Lower lobe of right lung (tissue), 2 donors: Measurements from ENCODE around the gene FMNL2. TPM values are rescaled to one million over a fixed set of nuclear protein-coding genes. Genes with fewer than 3 reads are reported as not detected.

Source experiments
- ATAC-seq, 2 donors: fragments of 200-7000 bp; cut with Tn5 transposase; one replicate each; pipeline ENCODE4 v1.9.1; 2020 to 2022; ENCODE audit warnings: mild to moderate bottlenecking in 2 of 2, moderate library complexity in 2 of 2
- DNase-seq: peaks from one replicate; pipeline ENCODE4 v3.0.0-alpha.2; 2020
- H3K27ac ChIP-seq: fragments of 200-600 bp; one replicate; pipeline ENCODE4 v1.8.0; 2022
- H3K27me3 ChIP-seq: fragments of 200-600 bp; one replicate; pipeline ENCODE4 v1.8.0; 2022; ENCODE audit warnings: low read depth
- H3K36me3 ChIP-seq: fragments of 200-600 bp; one replicate; pipeline ENCODE4 v1.8.0; 2022; ENCODE audit warnings: mild to moderate bottlenecking
- H3K4me1 ChIP-seq: fragments of 200-600 bp; one replicate; pipeline ENCODE4 v1.8.0; 2022
- H3K4me3 ChIP-seq: fragments of 200-600 bp; one replicate; pipeline ENCODE4 v1.8.0; 2022; ENCODE audit warnings: mild to moderate bottlenecking
- H3K9me3 ChIP-seq: fragments of 200-600 bp; one replicate; pipeline ENCODE4 v1.8.0; 2022
- intact Hi-C: fragments of 100-400 bp; cut with DNase I; formaldehyde crosslinking; loops from one replicate; pipeline ENCODE4 v1.11.0; 2022
- total RNA-seq: library from RNA; stranded (reverse); fragmentation: NEBNext Ultra II Directional; extraction: Animal tissue kit (Norgen Biotek cat#: 25700); gene quantifications from one replicate; pipeline ENCODE4 v1.2.1, GENCODE V29; 2021
- TF ChIP-seq, protein P1 (sequence below): fragments of 200-600 bp; IDR thresholded peaks from one replicate; pipeline ENCODE4 v1.8.0; 2022; ENCODE audit warnings: antibody characterized with exemption, mild to moderate bottlenecking
- donor health status: DM: no; HTN: yes; CAD: no; lungs with severe emphysema.

FMNL2 gene
- total RNA-seq, 1 donor from 2014 or later: 77.9 TPM

DNA sequence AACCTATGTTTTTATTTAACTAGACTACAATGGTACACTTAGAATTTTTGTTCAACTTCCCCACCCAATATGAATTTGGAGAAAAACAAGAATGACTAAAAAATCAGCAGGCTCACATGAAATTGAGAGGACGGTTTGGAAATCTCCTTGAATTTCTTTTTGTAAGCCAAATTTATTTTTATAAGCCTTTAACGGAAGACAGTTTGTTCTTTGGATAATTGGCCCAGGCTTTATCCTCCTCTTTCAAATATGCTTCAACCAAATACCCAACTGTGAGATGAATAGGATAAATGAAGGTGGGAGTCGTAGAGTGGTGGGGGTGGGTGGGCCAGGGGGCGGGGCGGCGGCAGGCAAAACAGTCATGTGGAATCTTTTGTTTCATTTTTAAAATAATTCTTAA lies 60.6 kb downstream of the FMNL2 start:
- intact Hi-C loops: no loop called here
- Histone ChIP-seq H3K4me1 (peaks cover 7% of the 10 kb centered on the region), H3K27ac (peak overlapping the region; percentile 9)

GRCh38 chr2:152396051-152396511 lies 61.1 kb downstream of the FMNL2 start:
- H3K4me3 ChIP-seq: peak overlapping the region; percentile 18
- DNase-seq: no peak
- no peaks in the 10 kb centered on the region for H3K36me3 ChIP-seq
- H3K9me3 ChIP-seq: no peaks in the 10 kb centered on the region
- intact Hi-C loops: no loop called here
- peaks cover 7% of the 10 kb centered on the region for H3K4me1 ChIP-seq
- H3K27ac ChIP-seq: no peak overlapping the region
- TF ChIP-seq, protein P1, sequence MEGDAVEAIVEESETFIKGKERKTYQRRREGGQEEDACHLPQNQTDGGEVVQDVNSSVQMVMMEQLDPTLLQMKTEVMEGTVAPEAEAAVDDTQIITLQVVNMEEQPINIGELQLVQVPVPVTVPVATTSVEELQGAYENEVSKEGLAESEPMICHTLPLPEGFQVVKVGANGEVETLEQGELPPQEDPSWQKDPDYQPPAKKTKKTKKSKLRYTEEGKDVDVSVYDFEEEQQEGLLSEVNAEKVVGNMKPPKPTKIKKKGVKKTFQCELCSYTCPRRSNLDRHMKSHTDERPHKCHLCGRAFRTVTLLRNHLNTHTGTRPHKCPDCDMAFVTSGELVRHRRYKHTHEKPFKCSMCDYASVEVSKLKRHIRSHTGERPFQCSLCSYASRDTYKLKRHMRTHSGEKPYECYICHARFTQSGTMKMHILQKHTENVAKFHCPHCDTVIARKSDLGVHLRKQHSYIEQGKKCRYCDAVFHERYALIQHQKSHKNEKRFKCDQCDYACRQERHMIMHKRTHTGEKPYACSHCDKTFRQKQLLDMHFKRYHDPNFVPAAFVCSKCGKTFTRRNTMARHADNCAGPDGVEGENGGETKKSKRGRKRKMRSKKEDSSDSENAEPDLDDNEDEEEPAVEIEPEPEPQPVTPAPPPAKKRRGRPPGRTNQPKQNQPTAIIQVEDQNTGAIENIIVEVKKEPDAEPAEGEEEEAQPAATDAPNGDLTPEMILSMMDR: no peak
- ATAC-seq: peak in 1 of 2 donors; percentile 27
- no peaks in the 10 kb centered on the region for H3K27me3 ChIP-seq

More for the DNA sequence above, 60.6 kb downstream of the FMNL2 start:
- H3K4me3 ChIP-seq: peak overlapping the region; percentile 18
- ATAC-seq (no peak), DNase-seq (no peak)
- no peaks in the 10 kb centered on the region for H3K36me3 ChIP-seq
- no peaks in the 10 kb centered on the region for H3K9me3 ChIP-seq
- TF ChIP-seq, protein P1: no peak
- no peaks in the 10 kb centered on the region for H3K27me3 ChIP-seq

- H3K4me3 ChIP-seq: no peak overlapping the region
- H3K9me3 ChIP-seq: no peaks in the 10 kb centered on the region
- H3K4me1 ChIP-seq: peaks cover 7% of the 10 kb centered on the region
- intact Hi-C loops: no loop called here
- H3K27ac ChIP-seq: no peak overlapping the region
- no peaks in the 10 kb centered on the region for H3K27me3 ChIP-seq
- DNase-seq (no peak), ATAC-seq (no peak)
- H3K36me3 ChIP-seq: no peaks in the 10 kb centered on the region
- TF ChIP-seq, protein P1: no peak
These were observed 61.8 kb downstream of the FMNL2 start for GRCh38 chr2:152396763-152397162.

DNA sequence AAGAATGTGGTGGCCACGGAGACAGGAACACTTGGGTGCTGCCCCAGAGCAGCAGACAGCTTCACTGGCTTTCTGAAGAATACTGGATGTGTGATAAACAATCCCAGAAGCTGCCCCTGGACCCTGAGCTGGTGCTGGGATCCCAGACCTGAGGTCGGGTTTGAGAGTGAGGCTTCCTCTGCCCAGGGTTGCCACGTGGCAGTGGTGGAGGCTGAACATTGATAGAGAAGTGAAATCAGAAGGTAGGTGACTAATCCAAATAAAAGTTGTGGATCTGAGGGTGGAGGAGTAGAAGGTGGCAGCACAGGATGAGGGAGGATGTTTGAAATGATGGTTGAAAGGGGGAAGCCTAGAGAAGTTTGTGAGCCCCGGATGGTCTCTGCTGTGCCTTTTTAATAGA lies 64.0 kb downstream of the FMNL2 start:
- Histone ChIP-seq H3K9me3 (no peaks in the 10 kb centered on the region), H3K4me1 (peaks cover 25% of the 10 kb centered on the region), H3K4me3 (no peak overlapping the region), H3K27ac (no peak overlapping the region), H3K27me3 (no peaks in the 10 kb centered on the region), H3K36me3 (no peaks in the 10 kb centered on the region)
- DNase-seq (no peak), ATAC-seq (no peak)
- intact Hi-C loops: no loop called here
- TF ChIP-seq, protein P1: no peak

DNA sequence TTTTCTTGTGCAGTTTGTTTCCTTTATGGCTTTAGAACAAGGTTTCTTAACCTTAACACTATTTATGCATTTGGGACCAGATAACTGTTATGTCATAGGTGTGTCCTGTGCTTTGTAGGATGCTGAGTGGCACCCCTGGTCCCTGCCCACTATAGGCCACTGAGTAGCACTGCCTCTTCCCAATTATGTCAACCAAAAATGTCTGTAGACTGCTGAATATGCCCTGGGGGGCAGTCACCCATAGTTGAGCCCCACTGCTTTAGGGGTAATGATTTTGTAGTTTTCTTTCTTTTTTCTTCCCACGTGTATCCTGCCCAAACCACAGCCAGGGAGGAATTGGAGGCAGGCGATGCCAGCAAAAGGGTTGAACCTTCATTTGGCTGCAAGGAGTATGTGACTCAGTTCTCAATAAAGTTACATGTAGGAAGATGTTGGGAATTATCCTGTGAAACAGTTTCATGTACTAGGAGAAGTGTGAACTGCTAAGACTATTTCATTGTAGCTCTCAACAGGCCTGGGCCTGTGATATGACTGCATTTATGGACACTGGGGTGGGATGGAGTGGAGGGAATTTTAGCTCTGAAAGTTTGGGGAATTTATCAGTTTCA lies 65.7 kb downstream of the FMNL2 start:
- TF ChIP-seq, protein P1: no peak
- Histone ChIP-seq H3K4me1 (peaks cover 36% of the 10 kb centered on the region), H3K9me3 (no peaks in the 10 kb centered on the region), H3K27me3 (no peaks in the 10 kb centered on the region), H3K4me3 (no peak overlapping the region), H3K36me3 (no peaks in the 10 kb centered on the region), H3K27ac (no peak overlapping the region)
- DNase-seq: no peak
- intact Hi-C loops: no loop called here
- no peak for ATAC-seq
